ENCODE results near the gene UNKL.

Gene UNKL

GRCh38 chr16:1414532-1415260 is at the start of gene UNKL:
Gene UNKL, minus strand, starts transcription at chr16:1414704. Its CDS starts 13 bp downstream, at chr16:1414691.
- no peak for FAIRE-seq

GRCh38 chr16:1461146-1461545 is 46.6 kb upstream of the UNKL start:
- no peak for FAIRE-seq

- FAIRE-seq, result no peak
Observed at GRCh38 chr16:1460602-1461138, 46.2 kb upstream of the UNKL start.

GRCh38 chr16:1459967-1460366 is 45.5 kb upstream of the UNKL start:
- FAIRE-seq, result no peak

- FAIRE-seq, result no peak
Observed at GRCh38 chr16:1458977-1459341, 44.5 kb upstream of the UNKL start.

GRCh38 chr16:1458336-1458976 is 44.0 kb upstream of the UNKL start:
- no peak for FAIRE-seq

GRCh38 chr16:1457489-1458245 is 43.2 kb upstream of the UNKL start:
- no peak for FAIRE-seq

- no peak for FAIRE-seq
Observed at GRCh38 chr16:1456951-1457350, 42.4 kb upstream of the UNKL start.

GRCh38 chr16:1455190-1456171 is 41.0 kb upstream of the UNKL start:
- FAIRE-seq, result no peak

- FAIRE-seq, result no peak
Observed at GRCh38 chr16:1454561-1454960, 40.1 kb upstream of the UNKL start.

- FAIRE-seq, result no peak
Observed at GRCh38 chr16:1453316-1453715, 38.8 kb upstream of the UNKL start.

- FAIRE-seq, result no peak
Observed at GRCh38 chr16:1452530-1452929, 38.0 kb upstream of the UNKL start.

GRCh38 chr16:1451702-1452392 is 37.3 kb upstream of the UNKL start:
- FAIRE-seq, result no peak

- FAIRE-seq, result no peak
Observed at GRCh38 chr16:1450841-1451240, 36.3 kb upstream of the UNKL start.

- no peak for FAIRE-seq
Observed at GRCh38 chr16:1450218-1450617, 35.7 kb upstream of the UNKL start.

GRCh38 chr16:1449201-1449788 is 34.8 kb upstream of the UNKL start:
- no peak for FAIRE-seq

- no peak for FAIRE-seq
Observed at GRCh38 chr16:1448536-1449116, 34.1 kb upstream of the UNKL start.

GRCh38 chr16:1447965-1448364 is 33.5 kb upstream of the UNKL start:
- no peak for FAIRE-seq

- no peak for FAIRE-seq
Observed at GRCh38 chr16:1446296-1447080, 32.0 kb upstream of the UNKL start.

Measured in colon (tissue), 2 donors.